GM21576 (cell line): ENCODE measurements around the gene PLCD1.
A peak's percentile ranks its signal among the peaks of the same experiment; 100 is the strongest.

Experiments used
- ATAC-seq: cut with Tn5 transposase; IDR thresholded peaks from one replicate; pipeline ENCODE4 v1.9.1; 2021; ENCODE audit warnings: mild to moderate bottlenecking, moderate library complexity; ENCODE audit not compliant: unreplicated experiment

PLCD1 gene

GRCh38 chr3:38001456-38002081, 27.9 kb downstream of the PLCD1 start:
- ATAC-seq = no peak

GRCh38 chr3:38000965-38001455, 28.4 kb downstream of the PLCD1 start:
- no peak for ATAC-seq

GRCh38 chr3:38000242-38000916, 29.1 kb downstream of the PLCD1 start:
- ATAC-seq = no peak

- no peak for ATAC-seq
Observed at GRCh38 chr3:37999836-38000235, 29.6 kb downstream of the PLCD1 start.

GRCh38 chr3:37997791-37998370, 31.6 kb downstream of the PLCD1 start:
- no peak for ATAC-seq

- no peak for ATAC-seq
Observed at GRCh38 chr3:37997342-37997741, 32.1 kb downstream of the PLCD1 start.

GRCh38 chr3:37996785-37997301, 32.6 kb downstream of the PLCD1 start:
- peak; percentile 54 for ATAC-seq

- ATAC-seq = no peak
Observed at GRCh38 chr3:37995652-37996641, 33.5 kb downstream of the PLCD1 start.

- ATAC-seq = no peak
Observed at GRCh38 chr3:37994639-37994972, 34.8 kb downstream of the PLCD1 start.

GRCh38 chr3:37993820-37994638, 35.4 kb downstream of the PLCD1 start:
- ATAC-seq = peak; percentile 53

- ATAC-seq = no peak
Observed at GRCh38 chr3:37993460-37993819, 36.0 kb downstream of the PLCD1 start.

GRCh38 chr3:37993067-37993455, 36.4 kb downstream of the PLCD1 start:
- ATAC-seq = no peak

- no peak for ATAC-seq
Observed at GRCh38 chr3:37992271-37993066, 37.0 kb downstream of the PLCD1 start.

- no peak for ATAC-seq
Observed at GRCh38 chr3:37991823-37992222, 37.6 kb downstream of the PLCD1 start.

- no peak for ATAC-seq
Observed at GRCh38 chr3:37991109-37991508, 38.3 kb downstream of the PLCD1 start.

- no peak for ATAC-seq
Observed at GRCh38 chr3:37990527-37990926, 38.9 kb downstream of the PLCD1 start, which contains the start of gene VILL. TSS of gene VILL (plus strand) at chr3:37990786. CDS start at chr3:37993673, 2,887 bp downstream.

GRCh38 chr3:37989821-37990480, 39.5 kb downstream of the PLCD1 start:
- ATAC-seq = no peak

GRCh38 chr3:37988931-37989525, 40.4 kb downstream of the PLCD1 start:
- ATAC-seq = no peak
